ENCODE measurements around the gene SOX12.

Gene SOX12

DNA sequence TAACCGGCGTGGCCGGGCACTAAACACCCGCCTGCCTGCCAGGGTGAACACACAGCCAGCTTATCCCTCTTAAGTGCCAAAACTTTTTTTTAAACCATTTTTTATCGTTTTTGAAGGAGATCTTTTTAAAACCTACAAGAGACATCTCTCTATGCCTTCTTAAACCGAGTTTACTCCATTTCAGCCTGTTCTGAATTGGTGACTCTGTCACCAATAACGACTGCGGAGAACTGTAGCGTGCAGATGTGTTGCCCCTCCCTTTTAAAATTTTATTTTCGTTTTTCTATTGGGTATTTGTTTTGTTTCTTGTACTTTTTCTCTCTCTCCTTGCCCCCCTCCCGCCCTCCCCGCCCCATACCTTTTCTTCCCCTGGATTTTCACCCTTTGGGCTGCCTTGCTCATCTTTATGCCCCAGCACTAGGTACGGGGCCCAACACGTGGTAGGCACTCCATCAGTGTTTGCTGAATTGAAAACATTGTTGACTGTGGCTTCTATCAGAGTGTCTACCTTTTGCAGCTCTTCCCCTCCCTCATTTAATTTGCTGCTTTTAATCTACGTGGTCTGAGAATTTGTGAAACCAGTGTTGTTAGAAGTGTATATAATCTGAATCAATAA, 26.5 kb upstream of the SOX12 start:
- H3K27me3 ChIP-seq (replicated peaks), result no peaks in the 10 kb centered on the region
- H3K27ac ChIP-seq, result no peak overlapping the region
- in situ Hi-C loops (cut with HindIII; ENCODE audit: low pct_ligation_motif_present, low sequenced_read_pairs), result no loop called here
- H3K36me3 ChIP-seq (replicated peaks), result no peaks in the 10 kb centered on the region
- TF ChIP-seq, protein P1, sequence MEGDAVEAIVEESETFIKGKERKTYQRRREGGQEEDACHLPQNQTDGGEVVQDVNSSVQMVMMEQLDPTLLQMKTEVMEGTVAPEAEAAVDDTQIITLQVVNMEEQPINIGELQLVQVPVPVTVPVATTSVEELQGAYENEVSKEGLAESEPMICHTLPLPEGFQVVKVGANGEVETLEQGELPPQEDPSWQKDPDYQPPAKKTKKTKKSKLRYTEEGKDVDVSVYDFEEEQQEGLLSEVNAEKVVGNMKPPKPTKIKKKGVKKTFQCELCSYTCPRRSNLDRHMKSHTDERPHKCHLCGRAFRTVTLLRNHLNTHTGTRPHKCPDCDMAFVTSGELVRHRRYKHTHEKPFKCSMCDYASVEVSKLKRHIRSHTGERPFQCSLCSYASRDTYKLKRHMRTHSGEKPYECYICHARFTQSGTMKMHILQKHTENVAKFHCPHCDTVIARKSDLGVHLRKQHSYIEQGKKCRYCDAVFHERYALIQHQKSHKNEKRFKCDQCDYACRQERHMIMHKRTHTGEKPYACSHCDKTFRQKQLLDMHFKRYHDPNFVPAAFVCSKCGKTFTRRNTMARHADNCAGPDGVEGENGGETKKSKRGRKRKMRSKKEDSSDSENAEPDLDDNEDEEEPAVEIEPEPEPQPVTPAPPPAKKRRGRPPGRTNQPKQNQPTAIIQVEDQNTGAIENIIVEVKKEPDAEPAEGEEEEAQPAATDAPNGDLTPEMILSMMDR (IDR thresholded peaks at IDR 0.05; ENCODE audit: low read depth, low read length, missing control alignments), result no peak
- no peak for DNase-seq
- H3K4me3 ChIP-seq (ENCODE audit: low read depth, low read length), result peak overlapping the region; percentile 96

DNA sequence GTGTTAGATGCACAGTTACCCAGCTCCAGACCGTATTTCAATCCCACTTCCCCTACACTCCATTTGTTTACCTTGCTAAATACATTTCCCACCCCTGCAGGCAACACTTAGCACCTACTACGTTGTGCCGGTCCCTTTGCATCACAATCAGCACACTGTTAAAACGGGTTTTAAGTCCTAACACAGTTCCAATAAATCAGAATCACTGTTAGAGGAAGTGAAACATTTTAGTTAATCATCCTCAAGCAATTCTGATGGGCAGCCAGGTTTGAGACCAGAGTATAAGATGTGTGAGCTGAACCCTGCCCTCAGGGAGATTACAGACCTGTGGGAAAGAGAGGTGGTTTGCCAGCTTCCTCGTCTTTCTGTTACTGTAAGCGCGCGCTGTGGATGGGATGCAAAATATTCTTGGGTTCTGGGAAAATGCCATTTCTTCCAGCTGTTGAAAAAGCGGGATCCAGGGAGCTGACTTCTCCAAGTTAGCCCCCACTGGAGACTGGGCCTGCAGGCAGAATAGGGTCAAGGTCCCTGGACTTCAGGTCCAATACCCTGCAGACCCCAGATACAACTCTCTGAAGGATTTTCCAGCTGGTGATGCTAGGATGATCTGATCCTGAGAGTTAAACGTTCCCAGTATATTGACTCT, 24.9 kb upstream of the SOX12 start:
- peak overlapping the region; percentile 96 for H3K4me3 ChIP-seq (ENCODE audit: low read depth, low read length)
- no peaks in the 10 kb centered on the region for H3K27me3 ChIP-seq (replicated peaks)
- no peak overlapping the region for H3K27ac ChIP-seq
- in situ Hi-C loops (cut with HindIII; ENCODE audit: low pct_ligation_motif_present, low sequenced_read_pairs), result no loop called here
- no peaks in the 10 kb centered on the region for H3K36me3 ChIP-seq (replicated peaks)
- TF ChIP-seq, protein P1 (IDR thresholded peaks at IDR 0.05; ENCODE audit: low read depth, low read length, missing control alignments), result no peak
- no peak for DNase-seq

- H3K36me3 ChIP-seq (replicated peaks), result no peaks in the 10 kb centered on the region
- H3K27ac ChIP-seq, result no peak overlapping the region
- TF ChIP-seq, protein P1 (IDR thresholded peaks at IDR 0.05; ENCODE audit: low read depth, low read length, missing control alignments), result no peak
- no peak overlapping the region for H3K4me3 ChIP-seq (ENCODE audit: low read depth, low read length)
- DNase-seq, result no peak
- no peaks in the 10 kb centered on the region for H3K27me3 ChIP-seq (replicated peaks)
- in situ Hi-C loops (cut with HindIII; ENCODE audit: low pct_ligation_motif_present, low sequenced_read_pairs), result no loop called here
Measured at GRCh38 chr20:301886-302848, 23.2 kb upstream of the SOX12 start.

DNA sequence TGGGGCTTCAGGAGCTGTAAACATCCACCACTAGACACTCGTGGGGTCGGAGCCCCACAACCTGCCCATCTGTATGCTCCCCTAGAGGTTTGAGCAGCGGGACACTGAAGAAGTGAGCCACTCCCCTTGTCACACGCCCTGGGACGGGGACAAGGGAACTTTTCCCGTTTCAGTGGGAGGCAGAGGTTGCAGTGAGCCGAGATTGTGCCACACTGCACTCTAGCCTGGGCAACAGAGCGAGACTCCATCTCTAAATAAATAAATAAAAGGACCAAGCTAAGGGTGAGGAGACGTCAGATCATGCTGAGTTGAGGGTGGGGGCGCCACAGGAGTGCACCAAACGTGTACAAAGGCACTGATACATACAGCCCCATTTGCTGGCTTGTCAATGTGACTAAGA, 19.6 kb upstream of the SOX12 start:
- H3K4me3 ChIP-seq (ENCODE audit: low read depth, low read length), result no peak overlapping the region
- DNase-seq, result no peak
- H3K36me3 ChIP-seq (replicated peaks), result no peaks in the 10 kb centered on the region
- in situ Hi-C loops (cut with HindIII; ENCODE audit: low pct_ligation_motif_present, low sequenced_read_pairs), result no loop called here
- TF ChIP-seq, protein P1 (IDR thresholded peaks at IDR 0.05; ENCODE audit: low read depth, low read length, missing control alignments), result no peak
- H3K27ac ChIP-seq, result no peak overlapping the region
- no peaks in the 10 kb centered on the region for H3K27me3 ChIP-seq (replicated peaks)

- DNase-seq, result no peak
- no peaks in the 10 kb centered on the region for H3K27me3 ChIP-seq (replicated peaks)
- TF ChIP-seq, protein P1 (IDR thresholded peaks at IDR 0.05; ENCODE audit: low read depth, low read length, missing control alignments), result no peak
Measured at GRCh38 chr20:308427-309038, 16.8 kb upstream of the SOX12 start.

More at GRCh38 chr20:308427-309038, 16.8 kb upstream of the SOX12 start:
- no peaks in the 10 kb centered on the region for H3K36me3 ChIP-seq (replicated peaks)
- in situ Hi-C loops (cut with HindIII; ENCODE audit: low pct_ligation_motif_present, low sequenced_read_pairs), result no loop called here
- no peak overlapping the region for H3K4me3 ChIP-seq (ENCODE audit: low read depth, low read length)
- no peak overlapping the region for H3K27ac ChIP-seq
